K562 (cell line): ENCODE data around the gene RGMA. TPM values are rescaled to one million over a fixed set of nuclear protein-coding genes. Genes with fewer than 3 reads are reported as not detected.

Source experiments
- ATAC-seq: fragments of 200-7000 bp; cut with Tn5 transposase; 3 replicates; pipeline ENCODE4 v1.9.1; 2020; ENCODE audit warnings: moderate library complexity
- BruUV-seq: library from RNA; stranded (reverse); fragments of 400-500 nt; replicated peaks from 2 replicates; lab custom pipeline; 2021; lab: Mats Ljungman, UMichigan
- CTCF ChIA-PET: fragments of 300-600 bp; formaldehyde crosslinking; extraction: SDS; loops from one replicate; lab custom pipeline; 2021; ENCODE audit warnings: low intra/inter-chr PET ratio; lab: Yijun Ruan, JAX
- POLR2A ChIA-PET: fragments of 300-600, 350-650 bp; sonication (Branson Sonifier 250); formaldehyde crosslinking; extraction: SDS; loops from one replicate; lab custom pipeline; 2021; ENCODE audit warnings: antibody characterized with exemption, inconsistent platforms; lab: Yijun Ruan, JAX
- DNase-seq, 4 experiments: peaks; one replicate each; pipeline versions ENCODE4 v3.0.0 to v3.0.0-alpha.2; 2011 to 2018; ENCODE audit warnings: low spot score in 3 of 4, mixed read lengths in 3 of 4; ENCODE audit errors: extremely low read depth in 1 of 4
- FAIRE-seq: peaks from 2 replicates; lab custom pipeline; 2011; peaks lifted over from hg19 to GRCh38; lab: Jason Lieb, UNC
- H2AFZ ChIP-seq: 2 replicates; pipeline ENCODE4 v1.6.0; 2011; ENCODE audit warnings: low read depth, low read length, control low read depth, inconsistent platforms
- H3K27ac ChIP-seq: fragments of 200-600 bp; 3 replicates; pipeline ENCODE4 v1.8.0; 2011; ENCODE audit warnings: low read depth, mild to moderate bottlenecking, control low read depth, inconsistent platforms, low read length, moderate library complexity, mixed read lengths; ENCODE audit errors: extremely low read depth
- H3K27me3 ChIP-seq, 2 experiments: fragments of 300-600 bp in 1 of 2; 2 replicates in 1 of 2; 3 replicates in 1 of 2; pipeline versions ENCODE4 v1.6.0 to v1.8.0; 2011; ENCODE audit warnings: inconsistent platforms in 2 of 2, low read length in 2 of 2, mild to moderate bottlenecking in 1 of 2, mixed read lengths in 1 of 2, moderate library complexity in 1 of 2; ENCODE audit not compliant: control insufficient read depth in 2 of 2, insufficient read depth in 2 of 2
- H3K36me3 ChIP-seq: fragments of 300-600 bp; 3 replicates; pipeline ENCODE4 v1.8.0; 2011; ENCODE audit warnings: mild to moderate bottlenecking, low read length, inconsistent platforms; ENCODE audit not compliant: control insufficient read depth, insufficient read depth
- H3K4me1 ChIP-seq, 2 experiments: fragments of 200-600 bp in 1 of 2; replicated peaks in 1 of 2; 2 replicates in 1 of 2; 3 replicates in 1 of 2; pipeline versions ENCODE4 v1.5.1 to v1.8.0; 2011; ENCODE audit warnings: inconsistent platforms in 2 of 2, low read length in 2 of 2, mild to moderate bottlenecking in 1 of 2, mixed read lengths in 1 of 2, moderate library complexity in 1 of 2; ENCODE audit not compliant: control insufficient read depth in 2 of 2, insufficient read depth in 2 of 2
- H3K4me2 ChIP-seq: 2 replicates; pipeline ENCODE4 v1.6.1; 2011; ENCODE audit warnings: low read length, control low read depth, inconsistent platforms, mixed read lengths; ENCODE audit not compliant: insufficient read depth
- H3K4me3 ChIP-seq: fragments of 200-600 bp; sonication (generic), shearing (Covaris generic); 2 replicates; pipeline ENCODE4 v1.5.1; 2016; ENCODE audit warnings: control low read depth, inconsistent platforms
- H3K79me2 ChIP-seq: fragments of 200-600 bp; 3 replicates; pipeline ENCODE4 v1.8.0; 2011; ENCODE audit warnings: low read length, inconsistent platforms; ENCODE audit not compliant: control insufficient read depth, insufficient read depth
- H3K9ac ChIP-seq, 2 experiments: 2 replicates each; pipeline versions ENCODE4 v1.6.0 to v1.6.1; 2011; ENCODE audit warnings: low read depth in 2 of 2, low read length in 2 of 2, control low read depth in 1 of 2, inconsistent platforms in 1 of 2, mild to moderate bottlenecking in 1 of 2, mixed read lengths in 1 of 2; ENCODE audit not compliant: insufficient read depth in 1 of 2
- H3K9me1 ChIP-seq: one replicate; pipeline ENCODE4 v1.6.0; 2011; ENCODE audit warnings: inconsistent platforms, mild to moderate bottlenecking, low read length, moderate library complexity; ENCODE audit not compliant: control insufficient read depth, insufficient read depth
- H3K9me3 ChIP-seq: replicated peaks from 2 replicates; pipeline ENCODE4 v1.5.1; 2011; ENCODE audit warnings: low read depth, low read length, inconsistent platforms; ENCODE audit not compliant: control insufficient read depth, insufficient read depth
- H4K20me1 ChIP-seq: replicated peaks from 2 replicates; pipeline ENCODE4 v1.6.1; 2011; ENCODE audit warnings: low read length, inconsistent platforms, mixed read lengths; ENCODE audit not compliant: control insufficient read depth, insufficient read depth
- CREBBP ChIP-seq: IDR thresholded peaks from one replicate; pipeline ENCODE4 v1.6.1; 2012; ENCODE audit warnings: low read depth, mild to moderate bottlenecking, control low read depth, inconsistent platforms, low read length
- ELF4 ChIP-seq: fragments of 450-650 bp; formaldehyde crosslinking; IDR thresholded peaks from 2 replicates; pipeline ENCODE4 v1.4.0; 2022; ENCODE audit warnings: missing genetic modification characterization
- FOXK2 ChIP-seq, 2 experiments: fragments of 450-650 bp; IDR thresholded peaks in 1 of 2; conservative IDR thresholded peaks in 1 of 2; 2 replicates each; pipeline ENCODE4 v1.6.1; 2016; ENCODE audit warnings: low read depth in 2 of 2, mild to moderate bottlenecking in 1 of 2
- IRF2 ChIP-seq: sonication (generic); formaldehyde crosslinking; IDR thresholded peaks from 2 replicates; pipeline ENCODE4 v1.8.1; 2022; ENCODE audit warnings: mild to moderate bottlenecking, missing genetic modification reagents
- KLF13 ChIP-seq: fragments of 450-650 bp; IDR thresholded peaks from 2 replicates; pipeline ENCODE4 v1.6.1; 2016; ENCODE audit warnings: missing genetic modification characterization, low read depth, mild to moderate bottlenecking, missing compliant biosample characterization, moderate library complexity, borderline replicate concordance
- KLF6 ChIP-seq: fragments of 250-450 bp; sonication (Bioruptor Pico); IDR thresholded peaks from 2 replicates; pipeline ENCODE4 v1.4.0; 2020; ENCODE audit warnings: mild to moderate bottlenecking, moderate library complexity, borderline replicate concordance
- MTA2 ChIP-seq: fragments of 450-650 bp; IDR thresholded peaks from 2 replicates; pipeline ENCODE4 v1.6.1; 2016; ENCODE audit warnings: low read depth
- POU5F1 ChIP-seq: fragments of 150-350 bp; IDR thresholded peaks from 2 replicates; pipeline ENCODE4 v1.6.1; 2014; ENCODE audit warnings: borderline replicate concordance, low read length, low read depth, mild to moderate bottlenecking; ENCODE audit not compliant: partially characterized antibody
- SIN3B ChIP-seq: fragments of 450-650 bp; IDR thresholded peaks from 2 replicates; pipeline ENCODE4 v1.6.1; 2017; ENCODE audit warnings: low read depth, mild to moderate bottlenecking, moderate library complexity
- TEAD4 ChIP-seq, 2 experiments: sonication (generic) in 1 of 2; formaldehyde crosslinking in 1 of 2; IDR thresholded peaks; 2 replicates each; pipeline versions ENCODE4 v1.6.1 to v1.8.0; 2012 to 2022; ENCODE audit warnings: borderline replicate concordance in 1 of 2, inconsistent platforms in 1 of 2, low read length in 1 of 2, mild to moderate bottlenecking in 1 of 2, missing genetic modification reagents in 1 of 2
- XRCC3 ChIP-seq: fragments of 450-650 bp; IDR thresholded peaks from 2 replicates; pipeline ENCODE4 v1.6.1; 2017; ENCODE audit warnings: mild to moderate bottlenecking, moderate library complexity
- ZBED1 ChIP-seq: IDR thresholded peaks from 2 replicates; pipeline ENCODE4 v1.6.1; 2014
- ZNF274 ChIP-seq: IDR thresholded peaks from 2 replicates; pipeline ENCODE4 v1.6.1; 2011; ENCODE audit warnings: low read depth, mild to moderate bottlenecking, low read length, moderate library complexity, borderline replicate concordance
- ZNF830 ChIP-seq: fragments of 250-450 bp; sonication (Bioruptor Pico); IDR thresholded peaks from 2 replicates; pipeline ENCODE4 v1.5.0; 2021; ENCODE audit warnings: mild to moderate bottlenecking
- WGBS: fragments of 100-300 bp; shearing (Covaris generic); methylation state at CpG from one replicate; pipeline ENCODE4 v1.1.6; 2016; ENCODE audit warnings: low coverage, mixed read lengths; ENCODE audit not compliant: insufficient coverage; ENCODE audit errors: missing lambda C conversion rate; 5-methylcytosine and 5-hydroxymethylcytosine counted together
- in situ Hi-C: fragments of 300-500 bp; cut with MboI; formaldehyde crosslinking; loops from 4 replicates; pipeline ENCODE4 v1.15.0; 2018; ENCODE audit warnings: inconsistent platforms, mixed read lengths
- intact Hi-C: fragments of 100-400 bp; cut with micrococcal nuclease; formaldehyde crosslinking; loops from 2 replicates; pipeline ENCODE4 v1.14.2; 2022
- polyA plus RNA-seq, 8 experiments: library from polyadenylated mRNA; depleted of rRNA in 4 of 8; stranded (reverse) in 5 of 8; unstranded in 3 of 8; fragments of >200 nt; fragmentation: Nextera tagmentation in 2 of 8; fragmentation: Illumina TruSeq in 1 of 8; extraction: Ambion mirVana in 2 of 8; extraction: Trizol in 1 of 8; gene quantifications; 2 replicates each; pipeline versions ENCODE4 v1.2.1 to v1.2.3, GENCODE V29; 2011 to 2014; ENCODE audit warnings: inconsistent platforms in 1 of 8, missing spikeins in 1 of 8
- total RNA-seq, 7 experiments: library from RNA; depleted of rRNA in 6 of 7; stranded (reverse); fragments of >200 nt in 6 of 7; fragmentation: Illumina TruSeq in 2 of 7; extraction: Trizol in 2 of 7; gene quantifications; 2 replicates each; pipeline versions ENCODE4 v1.2.1 to v1.2.3, GENCODE V29; 2011 to 2021; ENCODE audit warnings: low replicate concordance in 1 of 7
- TF ChIP-seq, protein P1 (sequence below): fragments of 250-450 bp; sonication (Bioruptor Pico); IDR thresholded peaks from 2 replicates; pipeline ENCODE4 v1.8.0; 2022; ENCODE audit warnings: inconsistent platforms
- TF ChIP-seq, protein P2 (sequence below): fragments of 250-450 bp; sonication (Bioruptor Pico); IDR thresholded peaks from 2 replicates; pipeline ENCODE4 v1.5.0; 2020; ENCODE audit warnings: mild to moderate bottlenecking
- TF ChIP-seq, protein P3 (sequence below): fragments of 200-400 bp; formaldehyde crosslinking; IDR thresholded peaks from 2 replicates; pipeline ENCODE4 v1.6.1; 2017; ENCODE audit warnings: mild to moderate bottlenecking, low read depth, low read length, moderate library complexity

The RGMA gene
- total and polyA plus RNA-seq, 9 of the 15 experiments (the other 6 are each of a cell fraction or from before 2014, with no cell fraction given): 0.03 to 0.05 (median 0.03) TPM; not detected in 6

- no TSS peak for BruUV-seq
- POLR2A ChIA-PET: no interaction called here
- FAIRE-seq (no peak), DNase-seq (no peak), ATAC-seq (no peak)
- Histone ChIP-seq H3K36me3 (no peaks in the 10 kb centered on the region), H3K27ac (no peak overlapping the region), H2AFZ (no peak overlapping the region), H3K9me1 (no peaks in the 10 kb centered on the region), H3K4me2 (no peak overlapping the region), H3K9ac (no peak overlapping the region), H3K4me1 (peaks cover 0 to 5% of the 10 kb centered on the region in 2 experiments; a peak in 1 of 5 replicates), H3K27me3 (peaks cover 21 to 45% of the 10 kb centered on the region in 2 experiments; a peak in 3 of 5 replicates), H3K9me3 (no peaks in the 10 kb centered on the region), H3K79me2 (no peaks in the 10 kb centered on the region), H4K20me1 (no peaks in the 10 kb centered on the region), H3K4me3 (no peak overlapping the region)
- in situ Hi-C loops (no loop called here), intact Hi-C loops (no loop called here)
- TF ChIP-seq TEAD4 (IDR thresholded peaks at IDR 0.05; ENCODE audit: low read length) (no peak), TEAD4 (CRISPR knock-in tag; IDR thresholded peaks at IDR 0.05; ENCODE audit: borderline replicate concordance) (no peak), KLF6 (CRISPR knock-in tag) (no peak), MTA2 (no peak), KLF13 (tag) (no peak), IRF2 (CRISPR knock-in tag) (no peak), ELF4 (CRISPR knock-in tag) (no peak), ZBED1 (no peak), ZNF274 (no peak), SIN3B (no peak), POU5F1 (no peak), CREBBP (no peak), FOXK2 (conservative IDR thresholded peaks at IDR 0.05 in 1 of 2, IDR thresholded peaks at IDR 0.05 in 1 of 2; ENCODE audit: low read depth in 2 of 2) (no peak), XRCC3 (no peak), ZNF830 (CRISPR knock-in tag) (no peak)
- TF ChIP-seq, protein P1, sequence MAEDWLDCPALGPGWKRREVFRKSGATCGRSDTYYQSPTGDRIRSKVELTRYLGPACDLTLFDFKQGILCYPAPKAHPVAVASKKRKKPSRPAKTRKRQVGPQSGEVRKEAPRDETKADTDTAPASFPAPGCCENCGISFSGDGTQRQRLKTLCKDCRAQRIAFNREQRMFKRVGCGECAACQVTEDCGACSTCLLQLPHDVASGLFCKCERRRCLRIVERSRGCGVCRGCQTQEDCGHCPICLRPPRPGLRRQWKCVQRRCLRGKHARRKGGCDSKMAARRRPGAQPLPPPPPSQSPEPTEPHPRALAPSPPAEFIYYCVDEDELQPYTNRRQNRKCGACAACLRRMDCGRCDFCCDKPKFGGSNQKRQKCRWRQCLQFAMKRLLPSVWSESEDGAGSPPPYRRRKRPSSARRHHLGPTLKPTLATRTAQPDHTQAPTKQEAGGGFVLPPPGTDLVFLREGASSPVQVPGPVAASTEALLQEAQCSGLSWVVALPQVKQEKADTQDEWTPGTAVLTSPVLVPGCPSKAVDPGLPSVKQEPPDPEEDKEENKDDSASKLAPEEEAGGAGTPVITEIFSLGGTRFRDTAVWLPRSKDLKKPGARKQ (CRISPR knock-in tag): no peak
- TF ChIP-seq, protein P2, sequence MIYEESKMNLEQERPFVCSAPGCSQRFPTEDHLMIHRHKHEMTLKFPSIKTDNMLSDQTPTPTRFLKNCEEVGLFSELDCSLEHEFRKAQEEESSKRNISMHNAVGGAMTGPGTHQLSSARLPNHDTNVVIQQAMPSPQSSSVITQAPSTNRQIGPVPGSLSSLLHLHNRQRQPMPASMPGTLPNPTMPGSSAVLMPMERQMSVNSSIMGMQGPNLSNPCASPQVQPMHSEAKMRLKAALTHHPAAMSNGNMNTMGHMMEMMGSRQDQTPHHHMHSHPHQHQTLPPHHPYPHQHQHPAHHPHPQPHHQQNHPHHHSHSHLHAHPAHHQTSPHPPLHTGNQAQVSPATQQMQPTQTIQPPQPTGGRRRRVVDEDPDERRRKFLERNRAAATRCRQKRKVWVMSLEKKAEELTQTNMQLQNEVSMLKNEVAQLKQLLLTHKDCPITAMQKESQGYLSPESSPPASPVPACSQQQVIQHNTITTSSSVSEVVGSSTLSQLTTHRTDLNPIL (CRISPR knock-in tag): no peak
- TF ChIP-seq, protein P3, sequence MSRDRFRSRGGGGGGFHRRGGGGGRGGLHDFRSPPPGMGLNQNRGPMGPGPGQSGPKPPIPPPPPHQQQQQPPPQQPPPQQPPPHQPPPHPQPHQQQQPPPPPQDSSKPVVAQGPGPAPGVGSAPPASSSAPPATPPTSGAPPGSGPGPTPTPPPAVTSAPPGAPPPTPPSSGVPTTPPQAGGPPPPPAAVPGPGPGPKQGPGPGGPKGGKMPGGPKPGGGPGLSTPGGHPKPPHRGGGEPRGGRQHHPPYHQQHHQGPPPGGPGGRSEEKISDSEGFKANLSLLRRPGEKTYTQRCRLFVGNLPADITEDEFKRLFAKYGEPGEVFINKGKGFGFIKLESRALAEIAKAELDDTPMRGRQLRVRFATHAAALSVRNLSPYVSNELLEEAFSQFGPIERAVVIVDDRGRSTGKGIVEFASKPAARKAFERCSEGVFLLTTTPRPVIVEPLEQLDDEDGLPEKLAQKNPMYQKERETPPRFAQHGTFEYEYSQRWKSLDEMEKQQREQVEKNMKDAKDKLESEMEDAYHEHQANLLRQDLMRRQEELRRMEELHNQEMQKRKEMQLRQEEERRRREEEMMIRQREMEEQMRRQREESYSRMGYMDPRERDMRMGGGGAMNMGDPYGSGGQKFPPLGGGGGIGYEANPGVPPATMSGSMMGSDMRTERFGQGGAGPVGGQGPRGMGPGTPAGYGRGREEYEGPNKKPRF: no peak
- CTCF ChIA-PET: no interaction called here
- WGBS: 5% methylated on average over 2 of the region's 2 CpGs
Measured at GRCh38 chr15:93107646-93108045, 18.6 kb upstream of the RGMA start.
